HG03064 (cell line): ENCODE data around the gene AMOTL2.

Experiments
- ATAC-seq: cut with Tn5 transposase; IDR thresholded peaks from one replicate; pipeline ENCODE4 v1.9.1; 2021; ENCODE audit warnings: low read depth; ENCODE audit not compliant: unreplicated experiment

The AMOTL2 gene

GRCh38 chr3:134380249-134380648 is 6.0 kb upstream of the AMOTL2 start:
- ATAC-seq: no peak

- ATAC-seq: no peak
These were observed 4.6 kb upstream of the AMOTL2 start for GRCh38 chr3:134378818-134379217.

GRCh38 chr3:134378384-134378783 is 4.1 kb upstream of the AMOTL2 start:
- ATAC-seq: no peak

- no peak for ATAC-seq
These were observed 3.6 kb upstream of the AMOTL2 start for GRCh38 chr3:134377896-134378295.

GRCh38 chr3:134376786-134377426 is 2.7 kb upstream of the AMOTL2 start:
- no peak for ATAC-seq

- ATAC-seq: no peak
These were observed 2.1 kb upstream of the AMOTL2 start for GRCh38 chr3:134376385-134376765.

- ATAC-seq: no peak
These were observed 1.5 kb upstream of the AMOTL2 start for GRCh38 chr3:134375582-134376384.

GRCh38 chr3:134374791-134375581 is 739 bp upstream of the AMOTL2 start:
- no peak for ATAC-seq

- no peak for ATAC-seq
These were observed 759 bp downstream of the AMOTL2 start for GRCh38 chr3:134373271-134374104.

- no peak for ATAC-seq
These were observed 1.6 kb downstream of the AMOTL2 start for GRCh38 chr3:134372396-134373270.

- no peak for ATAC-seq
These were observed 2.5 kb downstream of the AMOTL2 start for GRCh38 chr3:134371542-134372324.

- ATAC-seq: no peak
These were observed 3.4 kb downstream of the AMOTL2 start for GRCh38 chr3:134370611-134371531.

- ATAC-seq: no peak
These were observed 4.2 kb downstream of the AMOTL2 start for GRCh38 chr3:134369861-134370596.

GRCh38 chr3:134369231-134369741 is 5.0 kb downstream of the AMOTL2 start:
- ATAC-seq: no peak

- no peak for ATAC-seq
These were observed 5.5 kb downstream of the AMOTL2 start for GRCh38 chr3:134368751-134369105.

- no peak for ATAC-seq
These were observed 6.1 kb downstream of the AMOTL2 start for GRCh38 chr3:134367869-134368750.
